SK-N-MC (cell line): ENCODE results near the gene PLEKHA5.
"Not testable (repeated sequence)": the region's sequence is repeated elsewhere in the genome, so short reads cannot be mapped to it uniquely, and the experiment has no call there.

Source experiments
- DNase-seq: peaks from one replicate; pipeline ENCODE4 v3.0.0-alpha.2; 2011; ENCODE audit warnings: low read depth, low spot score
- H3K27ac ChIP-seq: fragments of 200-600 bp; sonication (generic); 2 replicates; pipeline ENCODE4 v1.5.1; 2016; ENCODE audit warnings: mixed run types
- H3K36me3 ChIP-seq: fragments of 200-600 bp; sonication (generic); 2 replicates; pipeline ENCODE4 v1.6.1; 2017; ENCODE audit warnings: antibody characterized with exemption, low read length, mixed read lengths; ENCODE audit not compliant: insufficient read depth
- H3K4me3 ChIP-seq: fragments of 200-600 bp; sonication (generic); 2 replicates; pipeline ENCODE4 v1.5.1; 2016
- H3K9ac ChIP-seq: fragments of 200-600 bp; sonication (generic); 2 replicates; pipeline ENCODE4 v1.8.0; 2017; ENCODE audit warnings: mixed run types, mixed read lengths; ENCODE audit not compliant: insufficient read length
- H3K9me3 ChIP-seq: fragments of 200-600 bp; sonication (generic); 2 replicates; pipeline ENCODE4 v1.6.1; 2017; ENCODE audit warnings: low read depth, mild to moderate bottlenecking, antibody characterized with exemption, low read length, moderate library complexity, mixed read lengths
- EZH2 ChIP-seq: fragments of 200-600 bp; sonication (generic); IDR thresholded peaks from one replicate; pipeline ENCODE4 v1.6.1; 2017; ENCODE audit warnings: antibody characterized with exemption
- FOXP2 ChIP-seq: optimal IDR thresholded peaks from 2 replicates; pipeline ENCODE3; 2011; ENCODE audit warnings: mild to moderate bottlenecking, moderate library complexity; ENCODE audit not compliant: insufficient read depth; ENCODE audit errors: extremely low read length, control extremely low read depth
- POLR2AphosphoS5 ChIP-seq: IDR thresholded peaks from 2 replicates; pipeline ENCODE4 v1.6.1; 2012; ENCODE audit warnings: mild to moderate bottlenecking, low read depth, low read length, borderline replicate concordance

Gene PLEKHA5

GRCh38 chr12:19169222-19169621 lies 39.7 kb downstream of the PLEKHA5 start:
- Histone ChIP-seq H3K27ac (no peak overlapping the region), H3K36me3 (no peaks in the 10 kb centered on the region), H3K4me3 (no peak overlapping the region), H3K9ac (no peak overlapping the region), H3K9me3 (no peaks in the 10 kb centered on the region)
- DNase-seq, result no peak
- TF ChIP-seq EZH2, result no peak
- no peak for TF ChIP-seq POLR2AphosphoS5
- TF ChIP-seq FOXP2, result no peak

DNA sequence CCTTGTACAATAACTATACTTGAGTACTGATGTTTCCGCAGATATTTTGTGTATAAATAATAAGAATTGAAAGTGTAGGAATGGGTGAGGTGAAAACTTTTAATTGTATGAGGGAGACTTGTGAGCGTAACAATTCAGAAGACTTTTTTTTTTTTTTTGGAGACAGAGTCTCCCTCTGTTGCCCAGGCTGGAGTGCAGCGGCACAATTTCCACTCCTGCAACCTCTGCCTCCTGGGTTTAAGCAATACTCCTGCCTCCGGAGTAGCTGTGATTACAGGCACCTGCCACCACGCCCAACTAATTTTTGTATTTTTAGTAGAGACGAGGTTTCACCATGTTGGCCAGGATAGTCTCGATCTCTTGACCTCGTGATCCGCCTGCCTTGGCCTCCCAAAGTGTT lies 40.8 kb downstream of the PLEKHA5 start:
- H3K9ac ChIP-seq, H3K27ac ChIP-seq, H3K36me3 ChIP-seq, H3K9me3 ChIP-seq, DNase-seq, H3K4me3 ChIP-seq: not testable (repeated sequence)

GRCh38 chr12:19171731-19172130 lies 42.2 kb downstream of the PLEKHA5 start:
- Histone ChIP-seq H3K4me3 (no peak overlapping the region), H3K36me3 (no peaks in the 10 kb centered on the region), H3K9me3 (no peaks in the 10 kb centered on the region), H3K9ac (no peak overlapping the region), H3K27ac (no peak overlapping the region)
- DNase-seq, result no peak
- no peak for TF ChIP-seq POLR2AphosphoS5
- TF ChIP-seq FOXP2, result no peak
- no peak for TF ChIP-seq EZH2

GRCh38 chr12:19177754-19178153 lies 48.2 kb downstream of the PLEKHA5 start:
- Histone ChIP-seq H3K27ac (no peak overlapping the region), H3K9me3 (no peaks in the 10 kb centered on the region), H3K4me3 (no peak overlapping the region), H3K36me3 (no peaks in the 10 kb centered on the region), H3K9ac (no peak overlapping the region)
- TF ChIP-seq FOXP2, result no peak
- no peak for DNase-seq

DNA sequence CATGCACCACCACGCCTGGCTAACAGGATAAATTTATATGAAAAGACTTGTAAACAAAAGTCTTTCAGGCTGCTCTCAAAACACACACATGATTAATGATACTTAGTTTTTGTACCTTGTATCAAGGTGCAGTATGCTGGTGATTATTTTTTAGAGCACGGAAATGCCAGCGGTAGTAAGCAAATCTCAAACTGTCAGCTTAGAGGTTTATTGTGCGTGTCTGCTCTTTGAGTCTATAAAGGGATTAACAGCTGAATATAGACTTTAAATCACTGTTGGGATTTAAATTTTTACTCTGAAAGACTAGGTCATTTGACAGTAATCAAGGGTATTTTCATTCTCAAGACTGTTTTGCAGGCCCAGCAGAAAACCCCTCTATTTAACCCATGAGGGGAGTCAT lies 50.5 kb downstream of the PLEKHA5 start:
- Histone ChIP-seq H3K36me3 (no peaks in the 10 kb centered on the region), H3K4me3 (no peak overlapping the region), H3K27ac (no peak overlapping the region), H3K9me3 (no peaks in the 10 kb centered on the region), H3K9ac (no peak overlapping the region)
- no peak for TF ChIP-seq POLR2AphosphoS5
- no peak for TF ChIP-seq FOXP2
- TF ChIP-seq EZH2, result no peak
- DNase-seq, result no peak

DNA sequence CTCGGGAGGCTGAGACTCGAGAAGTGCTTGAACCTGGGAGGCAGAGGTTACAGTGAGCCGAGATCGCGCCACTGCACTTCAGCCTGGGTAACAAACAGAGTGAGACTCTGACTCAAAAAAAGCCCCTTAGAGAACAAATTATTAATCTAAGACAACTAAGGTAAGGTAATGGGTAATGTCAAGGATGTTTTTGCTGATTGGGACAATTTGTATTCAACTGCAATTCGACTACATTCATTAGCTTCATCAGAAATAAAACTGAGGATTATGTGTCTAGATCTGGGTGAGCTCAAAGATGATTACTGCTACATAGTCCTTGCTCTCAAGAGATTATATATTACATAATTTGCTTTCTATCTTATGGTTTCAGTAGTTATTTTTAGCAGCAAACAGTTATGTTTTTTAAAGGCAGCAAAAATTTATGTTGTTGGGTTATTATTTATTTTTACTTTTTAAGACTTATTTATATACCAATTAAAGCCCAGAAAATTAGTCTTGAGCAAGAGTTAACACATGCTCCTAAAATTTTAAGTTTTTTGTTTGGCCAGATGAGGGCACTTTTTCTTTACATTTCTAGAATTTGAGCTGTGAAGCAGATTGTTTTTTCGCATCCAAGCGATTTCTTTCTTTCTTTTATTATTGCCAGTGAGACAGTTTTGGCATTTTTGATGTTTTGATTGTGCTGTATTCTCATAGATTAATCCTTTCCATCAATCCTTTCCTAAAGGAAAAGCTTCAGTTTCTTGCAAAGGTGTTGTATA lies 52.3 kb downstream of the PLEKHA5 start:
- no peak for DNase-seq
- TF ChIP-seq EZH2, result no peak
- no peak for TF ChIP-seq FOXP2
- no peak for TF ChIP-seq POLR2AphosphoS5
- peak overlapping the region; percentile 7 for H3K9ac ChIP-seq
- H3K4me3 ChIP-seq, result no peak overlapping the region
- H3K36me3 ChIP-seq, result no peaks in the 10 kb centered on the region
- H3K9me3 ChIP-seq, result no peaks in the 10 kb centered on the region
- no peak overlapping the region for H3K27ac ChIP-seq

DNA sequence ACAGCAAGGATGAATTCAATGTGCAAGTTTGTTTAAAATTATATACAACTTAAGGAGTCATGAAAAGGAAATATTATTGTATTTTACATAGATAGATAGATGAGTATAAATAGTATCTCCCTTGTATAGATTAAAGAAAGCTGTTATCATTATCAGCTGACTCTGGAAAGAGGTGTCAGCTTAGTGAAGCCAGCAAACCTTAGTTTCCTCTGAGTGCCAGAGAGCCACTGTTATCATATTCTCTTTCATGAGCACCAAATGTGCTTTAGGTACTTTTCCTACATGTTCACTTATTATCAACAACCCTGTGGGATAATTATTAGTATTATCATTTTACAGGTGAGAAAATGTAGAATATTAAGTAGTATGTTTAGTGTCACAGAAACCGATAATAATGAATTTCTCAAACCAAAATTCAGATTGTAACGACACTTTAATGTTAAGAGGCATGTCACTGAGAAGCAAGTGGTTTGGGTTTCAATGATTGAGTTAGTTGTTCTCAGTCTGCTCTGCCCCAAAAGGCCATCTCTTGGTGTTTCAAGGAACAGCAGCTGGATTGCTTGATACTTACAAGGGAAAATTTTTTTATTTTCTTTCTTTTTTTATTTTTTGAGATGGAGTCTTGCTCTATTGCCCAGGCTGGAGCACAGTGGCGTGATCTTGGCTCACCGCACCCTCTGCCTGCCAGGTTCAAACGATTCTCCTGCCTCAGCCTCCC lies 53.7 kb downstream of the PLEKHA5 start:
- H3K4me3 ChIP-seq, result no peak overlapping the region
- no peaks in the 10 kb centered on the region for H3K9me3 ChIP-seq
- H3K36me3 ChIP-seq, result no peaks in the 10 kb centered on the region
- no peak overlapping the region for H3K9ac ChIP-seq
- no peak for DNase-seq
- TF ChIP-seq POLR2AphosphoS5, result no peak
- TF ChIP-seq EZH2, result no peak
- TF ChIP-seq FOXP2, result no peak
- no peak overlapping the region for H3K27ac ChIP-seq

DNA sequence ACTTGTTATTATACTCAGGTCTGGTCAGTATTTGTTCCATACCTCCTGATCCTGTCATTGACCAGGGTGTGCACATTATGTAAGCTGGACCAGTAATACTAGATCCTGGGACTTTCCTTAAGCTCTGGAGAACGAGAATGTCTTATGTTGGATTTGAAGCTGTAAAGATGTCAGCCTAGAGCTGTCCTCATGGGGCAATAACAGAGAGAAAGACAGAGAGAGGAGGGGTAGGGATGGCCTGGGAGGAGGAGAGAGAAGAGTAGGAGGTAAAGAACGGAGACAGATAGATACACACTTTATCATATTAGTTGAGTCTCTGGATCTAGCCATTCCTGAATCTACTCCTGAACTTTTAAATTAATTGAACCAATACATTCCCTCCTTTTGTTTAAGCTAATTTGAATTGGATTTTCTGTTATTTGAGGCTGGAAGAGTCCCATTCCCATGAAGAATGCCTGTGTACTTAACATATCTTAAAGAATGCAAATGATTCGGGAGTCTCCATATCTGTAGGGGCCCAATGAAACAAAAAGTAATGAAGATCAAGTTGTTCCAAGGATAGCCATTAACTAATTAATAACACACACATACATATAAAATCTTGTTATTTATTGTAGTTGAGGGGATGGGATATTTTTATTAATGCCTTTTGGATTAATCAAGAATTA lies 55.9 kb downstream of the PLEKHA5 start:
- H3K36me3 ChIP-seq, result no peaks in the 10 kb centered on the region
- DNase-seq, result no peak
- no peaks in the 10 kb centered on the region for H3K9me3 ChIP-seq
- H3K9ac ChIP-seq, result no peak overlapping the region
- TF ChIP-seq FOXP2, result no peak
- no peak for TF ChIP-seq POLR2AphosphoS5
- TF ChIP-seq EZH2, result no peak
- no peak overlapping the region for H3K27ac ChIP-seq
- no peak overlapping the region for H3K4me3 ChIP-seq
